ENCODE data around the gene COIL.

COIL gene

DNA sequence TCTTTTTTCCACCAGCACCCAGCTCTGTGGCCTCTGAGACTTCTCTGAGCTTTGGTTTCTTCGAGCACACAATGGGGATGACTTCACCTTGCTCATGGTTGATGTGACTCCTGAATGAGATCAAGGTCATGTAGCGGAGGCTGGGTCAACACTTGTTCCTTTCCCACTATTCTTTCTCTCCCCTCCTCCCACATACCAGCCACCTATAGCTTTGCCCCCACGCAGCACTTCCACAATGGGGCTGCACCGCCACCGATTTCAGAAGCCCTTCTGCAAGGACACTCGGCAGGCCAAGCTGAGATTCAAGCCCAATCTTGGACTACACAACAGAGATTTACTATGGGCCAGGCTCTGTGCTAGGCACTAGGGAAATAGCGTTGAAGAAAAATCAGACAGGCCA is 61.4 kb downstream of the COIL start:
- Histone ChIP-seq H3K27me3 (ENCODE audit: insufficient read depth, low read length, poor library complexity) (no peaks in the 10 kb centered on the region), H3K4me2 (ENCODE audit: low read length) (no peak overlapping the region), H3K27ac (ENCODE audit: low read depth, low read length) (no peak overlapping the region), H3K79me2 (ENCODE audit: control insufficient read depth, insufficient read depth, low read length) (no peaks in the 10 kb centered on the region), H2BK15ac (replicated peaks; ENCODE audit: low read depth) (no peak overlapping the region), H3K4ac (ENCODE audit: low read depth, low read length) (no peak overlapping the region), H3K56ac (ENCODE audit: low read length) (no peak overlapping the region), H2BK5ac (ENCODE audit: low read length) (no peak overlapping the region), H2AK5ac (ENCODE audit: low read length) (no peak overlapping the region), H3K4me1 (ENCODE audit: control insufficient read depth, low read depth, low read length) (no peaks in the 10 kb centered on the region), H3K79me1 (ENCODE audit: low read length) (no peaks in the 10 kb centered on the region), H3K4me3 (ENCODE audit: low read length) (no peak overlapping the region), H3K23ac (ENCODE audit: low read length) (no peak overlapping the region), H4K8ac (ENCODE audit: low read depth, low read length) (no peak overlapping the region), H3K9ac (ENCODE audit: low read length) (no peak overlapping the region), H4K5ac (ENCODE audit: low read length) (no peak overlapping the region), H2BK120ac (ENCODE audit: low read depth, low read length) (no peak overlapping the region), H3K18ac (ENCODE audit: low read length) (no peak overlapping the region), H3K36me3 (ENCODE audit: control insufficient read depth, insufficient read depth, low read length) (no peaks in the 10 kb centered on the region)
- no peak for DNase-seq
- no CpG with 5 or more reads among the region's 7 CpGs for WGBS (ENCODE audit: extremely low coverage, insufficient coverage, low lambda C conversion rate)

DNA sequence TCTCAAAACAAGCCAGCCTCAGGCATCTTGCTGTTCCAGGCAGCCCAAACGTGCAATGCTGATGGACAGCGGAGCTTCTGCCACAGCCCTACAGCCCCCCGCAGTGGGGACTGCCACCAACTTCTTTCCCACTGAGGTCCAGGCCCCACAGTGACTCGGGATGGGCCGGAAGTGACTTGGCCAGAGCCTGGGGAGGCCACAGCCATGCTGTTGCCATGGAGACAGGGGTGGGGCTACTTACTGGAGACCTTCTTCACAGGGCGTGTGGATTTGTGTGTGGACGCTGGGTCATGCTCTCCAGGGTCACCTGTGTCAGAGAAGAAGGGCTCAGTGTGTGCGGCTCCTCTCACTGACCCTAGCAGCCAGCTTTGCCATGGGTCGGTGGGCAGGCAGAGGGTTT is 62.0 kb downstream of the COIL start:
- Histone ChIP-seq H4K8ac (ENCODE audit: low read depth, low read length) (no peak overlapping the region), H3K79me2 (ENCODE audit: control insufficient read depth, insufficient read depth, low read length) (no peaks in the 10 kb centered on the region), H4K5ac (ENCODE audit: low read length) (no peak overlapping the region), H3K9ac (ENCODE audit: low read length) (no peak overlapping the region), H3K36me3 (ENCODE audit: control insufficient read depth, insufficient read depth, low read length) (no peaks in the 10 kb centered on the region), H3K27ac (ENCODE audit: low read depth, low read length) (no peak overlapping the region), H3K4me3 (ENCODE audit: low read length) (no peak overlapping the region), H3K4me1 (ENCODE audit: control insufficient read depth, low read depth, low read length) (no peaks in the 10 kb centered on the region), H3K27me3 (ENCODE audit: insufficient read depth, low read length, poor library complexity) (no peaks in the 10 kb centered on the region), H3K4ac (ENCODE audit: low read depth, low read length) (no peak overlapping the region), H3K4me2 (ENCODE audit: low read length) (no peak overlapping the region), H2BK5ac (ENCODE audit: low read length) (no peak overlapping the region), H2AK5ac (ENCODE audit: low read length) (no peak overlapping the region), H3K23ac (ENCODE audit: low read length) (no peak overlapping the region), H3K18ac (ENCODE audit: low read length) (no peak overlapping the region), H3K56ac (ENCODE audit: low read length) (no peak overlapping the region), H3K79me1 (ENCODE audit: low read length) (no peaks in the 10 kb centered on the region), H2BK15ac (replicated peaks; ENCODE audit: low read depth) (no peak overlapping the region), H2BK120ac (ENCODE audit: low read depth, low read length) (no peak overlapping the region)
- WGBS (ENCODE audit: extremely low coverage, insufficient coverage, low lambda C conversion rate): no CpG with 5 or more reads among the region's 9 CpGs
- no peak for DNase-seq

GRCh38 chr17:56897646-56898424 is 63.0 kb downstream of the COIL start:
- Histone ChIP-seq H3K79me2 (ENCODE audit: control insufficient read depth, insufficient read depth, low read length) (no peaks in the 10 kb centered on the region), H3K27ac (ENCODE audit: low read depth, low read length) (no peak overlapping the region), H3K4me2 (ENCODE audit: low read length) (no peak overlapping the region), H3K23ac (ENCODE audit: low read length) (no peak overlapping the region), H2BK5ac (ENCODE audit: low read length) (no peak overlapping the region), H3K27me3 (ENCODE audit: insufficient read depth, low read length, poor library complexity) (no peaks in the 10 kb centered on the region), H3K79me1 (ENCODE audit: low read length) (no peaks in the 10 kb centered on the region), H4K8ac (ENCODE audit: low read depth, low read length) (no peak overlapping the region), H3K18ac (ENCODE audit: low read length) (no peak overlapping the region), H4K5ac (ENCODE audit: low read length) (no peak overlapping the region), H3K4me3 (ENCODE audit: low read length) (no peak overlapping the region), H3K9ac (ENCODE audit: low read length) (no peak overlapping the region), H3K4ac (ENCODE audit: low read depth, low read length) (no peak overlapping the region), H2AK5ac (ENCODE audit: low read length) (no peak overlapping the region), H2BK120ac (ENCODE audit: low read depth, low read length) (no peak overlapping the region), H2BK15ac (replicated peaks; ENCODE audit: low read depth) (no peak overlapping the region), H3K56ac (ENCODE audit: low read length) (no peak overlapping the region), H3K4me1 (ENCODE audit: control insufficient read depth, low read depth, low read length) (no peaks in the 10 kb centered on the region), H3K36me3 (ENCODE audit: control insufficient read depth, insufficient read depth, low read length) (no peaks in the 10 kb centered on the region)
- WGBS (ENCODE audit: extremely low coverage, insufficient coverage, low lambda C conversion rate): no CpG with 5 or more reads among the region's 14 CpGs
- no peak for DNase-seq

DNA sequence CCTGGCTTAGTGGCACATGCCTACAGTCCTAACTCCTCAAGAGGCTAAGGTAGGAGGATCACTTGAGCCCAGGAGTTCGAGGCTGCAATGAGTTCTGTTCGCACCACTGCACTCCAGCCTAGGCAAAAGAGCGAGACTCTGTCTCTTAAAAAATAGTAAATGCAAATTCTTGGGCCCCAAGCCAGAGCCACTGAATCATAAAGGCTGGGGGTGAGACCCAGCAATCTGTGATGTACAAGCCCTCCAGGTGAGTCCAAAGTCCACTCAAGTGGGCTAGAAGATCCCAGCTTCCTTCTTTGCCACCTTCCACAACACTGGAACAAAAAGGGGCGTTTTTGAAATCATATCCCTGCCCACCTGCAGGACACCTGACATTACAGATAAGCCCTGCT is 63.9 kb downstream of the COIL start:
- Histone ChIP-seq H3K9ac (ENCODE audit: low read length) (no peak overlapping the region), H3K4me2 (ENCODE audit: low read length) (no peak overlapping the region), H3K23ac (ENCODE audit: low read length) (no peak overlapping the region), H2AK5ac (ENCODE audit: low read length) (no peak overlapping the region), H3K4me3 (ENCODE audit: low read length) (no peak overlapping the region), H2BK120ac (ENCODE audit: low read depth, low read length) (no peak overlapping the region), H2BK15ac (replicated peaks; ENCODE audit: low read depth) (no peak overlapping the region), H3K4me1 (ENCODE audit: control insufficient read depth, low read depth, low read length) (no peaks in the 10 kb centered on the region), H4K8ac (ENCODE audit: low read depth, low read length) (no peak overlapping the region), H3K4ac (ENCODE audit: low read depth, low read length) (no peak overlapping the region), H3K18ac (ENCODE audit: low read length) (no peak overlapping the region), H3K36me3 (ENCODE audit: control insufficient read depth, insufficient read depth, low read length) (no peaks in the 10 kb centered on the region), H3K79me1 (ENCODE audit: low read length) (no peaks in the 10 kb centered on the region), H3K56ac (ENCODE audit: low read length) (no peak overlapping the region), H3K27ac (ENCODE audit: low read depth, low read length) (no peak overlapping the region), H4K5ac (ENCODE audit: low read length) (no peak overlapping the region), H3K79me2 (ENCODE audit: control insufficient read depth, insufficient read depth, low read length) (no peaks in the 10 kb centered on the region), H3K27me3 (ENCODE audit: insufficient read depth, low read length, poor library complexity) (no peaks in the 10 kb centered on the region), H2BK5ac (ENCODE audit: low read length) (no peak overlapping the region)
- no peak for DNase-seq
- no CpG with 5 or more reads among the region's 4 CpGs for WGBS (ENCODE audit: extremely low coverage, insufficient coverage, low lambda C conversion rate)

DNA sequence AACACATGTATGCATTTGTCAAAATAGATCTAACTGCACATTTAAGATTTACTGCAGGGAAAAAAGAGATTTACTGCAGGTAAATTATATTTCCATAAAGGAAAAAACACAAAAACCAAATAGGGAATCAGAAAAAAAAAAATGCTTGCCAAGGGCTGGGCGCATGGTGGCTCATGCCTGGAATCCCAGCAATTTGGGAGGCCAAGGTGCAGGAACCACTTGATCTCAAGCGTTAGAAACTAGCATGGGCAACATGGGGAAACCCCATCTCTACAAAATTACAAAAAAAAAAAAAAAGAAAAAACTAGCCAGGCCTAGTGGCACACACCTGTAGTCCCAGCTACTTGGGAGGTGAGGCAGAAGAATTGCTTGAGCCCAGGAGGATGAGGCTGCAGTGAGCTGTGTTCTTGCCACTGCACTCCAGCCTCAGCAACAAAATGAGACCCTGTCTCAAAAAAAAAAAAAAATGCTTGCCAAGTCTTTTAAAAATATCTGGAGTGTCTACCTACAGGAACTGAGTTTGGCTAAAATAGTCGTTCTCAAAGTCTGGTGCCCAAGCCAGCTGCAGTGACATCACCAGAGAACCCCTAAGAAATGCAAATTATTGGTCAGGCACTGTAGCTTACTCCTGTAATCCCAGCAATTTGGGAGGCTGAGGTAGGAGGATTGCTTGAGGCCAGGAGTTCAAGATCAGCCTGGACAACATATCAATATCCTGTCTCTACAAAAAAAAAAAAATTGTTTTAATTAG is 64.5 kb downstream of the COIL start:
- H2BK120ac ChIP-seq (ENCODE audit: low read depth, low read length): no peak overlapping the region
- H4K5ac ChIP-seq (ENCODE audit: low read length): no peak overlapping the region
- H2AK5ac ChIP-seq (ENCODE audit: low read length): no peak overlapping the region
- no peak overlapping the region for H3K4me2 ChIP-seq (ENCODE audit: low read length)
- no peaks in the 10 kb centered on the region for H3K79me1 ChIP-seq (ENCODE audit: low read length)
- no peaks in the 10 kb centered on the region for H3K27me3 ChIP-seq (ENCODE audit: insufficient read depth, low read length, poor library complexity)
- H3K4me1 ChIP-seq (ENCODE audit: control insufficient read depth, low read depth, low read length): no peaks in the 10 kb centered on the region
- peak; percentile 30 for DNase-seq
- H3K23ac ChIP-seq (ENCODE audit: low read length): no peak overlapping the region
- H3K4ac ChIP-seq (ENCODE audit: low read depth, low read length): no peak overlapping the region
- H3K79me2 ChIP-seq (ENCODE audit: control insufficient read depth, insufficient read depth, low read length): no peaks in the 10 kb centered on the region
- H3K36me3 ChIP-seq (ENCODE audit: control insufficient read depth, insufficient read depth, low read length): no peaks in the 10 kb centered on the region
- no peak overlapping the region for H3K9ac ChIP-seq (ENCODE audit: low read length)
- H3K18ac ChIP-seq (ENCODE audit: low read length): no peak overlapping the region
- H2BK5ac ChIP-seq (ENCODE audit: low read length): no peak overlapping the region
- H2BK15ac ChIP-seq (replicated peaks; ENCODE audit: low read depth): no peak overlapping the region
- no peak overlapping the region for H3K56ac ChIP-seq (ENCODE audit: low read length)
- H4K8ac ChIP-seq (ENCODE audit: low read depth, low read length): no peak overlapping the region
- no CpG with 5 or more reads among the region's 3 CpGs for WGBS (ENCODE audit: extremely low coverage, insufficient coverage, low lambda C conversion rate)
- H3K27ac ChIP-seq (ENCODE audit: low read depth, low read length): no peak overlapping the region
- no peak overlapping the region for H3K4me3 ChIP-seq (ENCODE audit: low read length)

Measured in mesendoderm (in vitro differentiated cells).